GM19239 (cell line): ENCODE results near the gene FICD.
A peak's percentile ranks its signal among the peaks of the same experiment; 100 is the strongest.

Experiments used
- DNase-seq: peaks from one replicate; pipeline ENCODE4 v3.0.0; 2011; ENCODE audit warnings: low spot score; ENCODE audit not compliant: insufficient read length
- FAIRE-seq: peaks from 2 replicates; lab custom pipeline; 2011; peaks lifted over from hg19 to GRCh38; lab: Jason Lieb, UNC

The FICD gene

GRCh38 chr12:108495823-108496579 lies 19.1 kb upstream of the FICD start:
- DNase-seq: no peak
- FAIRE-seq: no peak

- DNase-seq (no peak), FAIRE-seq (no peak)
Measured at GRCh38 chr12:108498136-108498535, 16.9 kb upstream of the FICD start.

- no peak for FAIRE-seq
- DNase-seq: no peak
Measured at GRCh38 chr12:108502922-108503321, 12.2 kb upstream of the FICD start.

- FAIRE-seq: no peak
- DNase-seq: no peak
Measured at GRCh38 chr12:108505129-108505528, 9.9 kb upstream of the FICD start.

GRCh38 chr12:108507971-108508642 lies 7.0 kb upstream of the FICD start:
- DNase-seq: no peak
- no peak for FAIRE-seq

GRCh38 chr12:108509806-108510205 lies 5.3 kb upstream of the FICD start:
- no peak for FAIRE-seq
- DNase-seq: no peak

- DNase-seq (no peak), FAIRE-seq (no peak)
Measured at GRCh38 chr12:108510836-108511235, 4.2 kb upstream of the FICD start.

- DNase-seq: peak; percentile 41
- FAIRE-seq: peak; percentile 83
Measured at GRCh38 chr12:108511633-108512540, 3.2 kb upstream of the FICD start.

GRCh38 chr12:108514468-108514972 lies 557 bp upstream of the FICD start:
- DNase-seq: no peak
- no peak for FAIRE-seq

GRCh38 chr12:108515916-108516315 lies 839 bp downstream of the FICD start:
- FAIRE-seq (peak; percentile 85), DNase-seq (no peak)

GRCh38 chr12:108516511-108517275 lies 1.6 kb downstream of the FICD start:
- no peak for FAIRE-seq
- DNase-seq: no peak

- DNase-seq (no peak), FAIRE-seq (no peak)
Measured at GRCh38 chr12:108517288-108518100, 2.4 kb downstream of the FICD start.

- DNase-seq (no peak), FAIRE-seq (no peak)
Measured at GRCh38 chr12:108518101-108518715, 3.1 kb downstream of the FICD start.

- FAIRE-seq (no peak), DNase-seq (no peak)
Measured at GRCh38 chr12:108518716-108519496, 3.8 kb downstream of the FICD start.

GRCh38 chr12:108519558-108519957 lies 4.5 kb downstream of the FICD start:
- DNase-seq (no peak), FAIRE-seq (no peak)

GRCh38 chr12:108523365-108523764 lies 8.3 kb downstream of the FICD start:
- FAIRE-seq: no peak
- DNase-seq: no peak

- DNase-seq (no peak), FAIRE-seq (no peak)
Measured at GRCh38 chr12:108525681-108526080, 10.6 kb downstream of the FICD start.
